ENCODE results near the gene KIF22.
"Not testable (repeated sequence)": the region's sequence is repeated elsewhere in the genome, so short reads cannot be mapped to it uniquely, and the experiment has no call there.

The KIF22 gene

DNA sequence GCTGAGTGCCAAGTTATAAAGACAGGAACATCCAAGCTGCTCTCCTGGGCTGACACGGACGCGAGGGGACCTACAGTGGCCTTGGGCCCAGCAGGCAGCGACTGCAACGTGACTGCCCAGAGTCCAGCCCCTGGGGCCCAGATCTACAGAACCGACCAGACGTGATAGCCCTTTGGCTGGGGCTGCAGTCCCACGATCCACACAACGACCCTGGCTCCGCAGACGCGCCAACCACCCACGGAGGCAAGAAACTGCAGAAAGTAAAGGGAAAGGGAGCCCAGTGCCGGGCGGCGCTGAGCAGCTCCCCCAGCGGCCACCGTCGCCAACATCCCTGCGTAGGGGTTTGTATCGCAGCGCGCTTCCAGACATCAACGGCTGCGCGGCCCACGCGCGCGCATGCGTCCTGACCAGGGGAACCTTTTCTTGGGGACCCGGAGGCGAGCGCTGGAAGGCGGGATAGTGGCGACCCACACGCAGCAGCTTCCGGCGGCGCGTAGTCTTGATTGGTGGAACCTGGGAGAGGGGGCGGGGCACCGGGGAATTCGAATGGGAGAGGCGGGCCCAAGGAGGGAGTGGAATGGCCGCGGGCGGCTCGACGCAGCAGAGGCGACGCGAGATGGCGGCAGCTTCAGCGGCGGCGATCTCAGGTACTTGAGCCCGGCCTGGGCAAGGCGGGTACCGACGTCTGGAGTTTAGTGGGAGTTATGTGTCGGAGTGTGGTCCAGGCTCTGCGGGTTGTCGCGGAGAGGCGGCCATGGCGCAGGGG, at the start of gene KIF22:
Gene KIF22 (plus strand): TSS at position 569 of the 766 bp plus-strand sequence. CDS start 9 bp downstream, at position 578.
- peak; percentile 94 to 99 for DNase-seq

DNA sequence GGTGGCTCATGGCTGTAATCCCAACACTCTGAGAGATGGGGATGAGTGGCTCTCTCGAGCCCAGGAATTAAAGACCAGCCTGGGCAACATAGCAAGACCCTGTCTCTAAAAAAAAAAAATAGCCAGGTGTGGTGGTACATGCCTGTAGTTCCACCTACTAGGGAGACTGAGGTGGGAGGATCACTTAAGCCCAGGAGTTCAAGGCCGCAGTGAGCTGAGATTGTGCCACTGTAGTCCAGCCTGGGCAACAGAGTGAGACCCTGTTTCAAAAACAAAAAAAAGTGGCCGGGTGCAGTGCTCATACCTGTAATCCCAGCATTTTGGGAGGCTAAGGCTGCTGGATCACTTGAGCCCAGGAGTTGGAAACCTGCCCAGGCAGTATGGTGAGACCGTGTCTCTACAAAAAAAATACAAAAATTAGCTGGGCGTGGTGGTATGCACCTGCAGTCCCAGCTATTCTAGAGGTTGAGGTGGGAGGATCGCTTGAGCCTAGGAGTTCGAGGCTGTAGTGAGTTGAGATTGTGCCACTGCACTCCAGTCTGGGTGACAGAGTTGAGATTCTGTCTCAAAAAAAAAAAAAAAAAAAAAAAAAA, 47.8 kb upstream of the KIF22 start:
- DNase-seq: no peak

DNA sequence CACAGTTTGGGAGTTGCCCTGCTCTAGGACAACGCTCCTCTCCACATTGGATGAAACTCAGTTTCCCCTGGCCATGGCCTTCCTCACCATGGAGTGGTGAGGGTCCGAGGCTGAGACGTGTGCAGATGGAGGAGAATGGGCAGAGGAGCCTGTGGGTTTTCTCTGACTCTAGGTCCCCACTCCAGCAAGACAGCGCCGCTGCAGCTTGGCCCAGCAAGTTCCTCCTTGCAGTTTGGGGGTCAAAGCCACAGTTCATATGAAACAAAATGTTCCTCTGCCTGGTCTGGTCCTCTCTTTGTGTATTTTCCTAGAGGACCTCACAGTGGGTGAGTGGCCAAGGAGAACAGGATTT, 47.1 kb upstream of the KIF22 start:
- DNase-seq: no peak

DNA sequence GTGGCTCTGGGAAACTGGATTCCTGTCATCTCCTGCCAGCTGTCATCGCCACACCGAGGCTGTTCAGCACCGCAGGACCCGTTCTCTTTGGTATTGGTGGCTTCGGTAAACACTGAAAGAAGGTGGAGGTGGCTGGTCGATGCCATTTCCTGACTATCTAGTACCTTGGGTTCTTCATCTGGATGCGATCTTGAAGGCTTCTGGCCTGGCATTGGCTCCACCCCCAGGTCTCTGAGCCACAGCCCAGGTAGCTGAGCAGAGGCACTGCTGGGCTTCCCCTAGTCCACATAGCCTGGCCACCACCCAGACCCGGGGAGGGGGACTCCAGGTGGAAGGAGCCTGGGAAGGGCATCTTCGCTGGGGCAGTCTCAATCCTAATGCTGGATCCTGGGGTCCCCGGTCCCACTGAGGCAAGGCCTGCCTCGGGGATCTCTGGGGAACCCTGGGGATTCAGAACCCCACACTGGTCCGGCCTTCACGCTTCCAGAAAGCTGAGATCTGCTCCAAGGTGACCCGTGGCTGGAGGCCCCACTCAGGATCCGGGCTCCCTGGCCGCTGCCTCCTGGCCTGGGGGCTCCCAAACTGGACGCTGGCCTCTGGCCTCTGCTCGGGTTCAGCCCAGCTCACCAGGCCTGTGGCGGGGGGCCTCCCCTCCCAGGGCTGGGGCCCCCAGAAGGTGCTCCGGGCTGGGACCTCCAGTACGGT, 46.6 kb upstream of the KIF22 start:
- no peak for DNase-seq

DNA sequence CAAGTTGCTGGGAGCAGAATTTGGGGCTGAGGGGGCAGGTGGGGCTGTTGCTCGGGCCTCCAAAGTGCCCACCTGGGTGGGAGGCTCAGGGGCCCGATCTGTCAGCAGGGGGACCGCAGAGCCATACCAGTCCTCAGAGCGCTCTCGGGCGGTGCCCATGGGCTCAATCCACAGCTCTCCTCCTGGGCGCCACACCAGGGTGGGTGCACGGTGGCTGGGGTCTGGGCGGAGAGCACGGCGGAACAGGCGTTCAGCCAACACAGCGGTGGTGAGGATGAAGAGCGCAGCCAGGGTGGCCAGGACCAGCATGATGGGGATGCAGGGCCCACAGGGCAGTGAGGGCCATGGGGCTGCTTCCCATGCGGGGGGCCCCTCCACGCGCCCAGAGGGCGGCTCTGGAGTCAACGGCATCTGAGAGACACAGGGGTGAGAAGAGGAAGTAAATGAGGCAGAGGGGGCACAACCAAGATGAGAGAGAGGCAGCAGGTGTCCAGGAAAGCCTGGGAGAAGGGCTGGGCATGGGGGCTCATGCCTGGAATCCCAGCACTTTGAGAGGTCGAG, 45.9 kb upstream of the KIF22 start:
- DNase-seq: no peak

DNA sequence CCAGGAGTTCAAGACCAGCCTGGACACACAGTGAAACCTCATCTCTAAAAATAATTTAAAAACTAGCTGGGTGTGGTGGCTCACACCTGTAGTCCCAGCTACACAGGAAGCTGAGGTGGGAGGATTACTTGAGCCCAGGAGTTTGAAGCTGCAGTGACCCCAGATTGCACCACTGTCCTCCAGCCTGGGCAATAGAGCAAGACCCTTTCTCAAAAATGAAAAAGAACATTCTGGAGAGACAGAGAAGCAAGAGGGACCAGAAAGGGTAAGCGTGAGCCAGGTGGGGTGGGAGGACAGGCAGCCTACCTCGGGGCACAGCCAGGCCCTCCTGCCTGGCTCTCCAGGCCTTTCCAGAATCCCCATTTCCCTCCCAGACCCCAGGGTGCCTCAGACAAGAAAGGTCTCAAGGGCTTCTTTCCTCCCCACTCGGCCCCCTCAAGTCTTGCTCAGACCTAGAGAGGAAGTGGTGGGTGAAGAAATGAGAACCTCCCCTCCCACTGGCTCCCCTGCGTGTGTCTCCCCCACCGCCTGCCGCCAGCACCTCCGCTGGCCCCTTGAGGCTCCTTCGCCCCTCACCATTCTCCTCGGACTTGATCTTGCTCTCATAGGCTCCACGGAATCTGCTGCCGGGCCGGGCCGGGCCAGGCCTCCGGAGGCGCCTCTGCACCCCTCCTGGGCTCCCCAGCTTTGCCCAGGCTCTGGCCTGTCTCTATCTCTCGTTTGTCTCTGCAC, 45.3 kb upstream of the KIF22 start:
- no peak for DNase-seq

DNA sequence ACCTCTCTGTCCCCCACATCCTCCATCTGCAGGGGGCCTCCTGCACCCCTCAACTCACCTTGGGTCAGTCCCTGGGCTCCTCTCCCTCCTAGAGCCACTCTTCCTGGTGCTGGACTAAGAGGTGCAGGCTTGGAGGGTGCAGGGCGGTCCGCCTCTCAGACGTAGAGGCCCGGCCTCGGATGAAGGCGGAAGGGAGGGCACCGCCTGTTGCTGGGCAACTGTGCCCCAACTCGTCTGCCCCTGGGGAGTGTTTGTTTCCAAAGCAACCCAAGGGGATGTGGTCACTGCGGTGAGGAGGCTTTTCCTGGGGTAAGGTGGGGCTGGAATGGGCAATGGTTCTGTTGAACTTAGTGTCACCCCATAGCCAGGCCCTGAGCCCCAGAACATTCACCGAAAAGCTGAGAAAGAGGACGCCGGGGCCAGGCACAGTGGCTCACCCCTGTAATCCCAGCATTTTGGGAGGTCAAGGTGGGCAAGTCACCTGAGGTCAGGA, 44.7 kb upstream of the KIF22 start, which contains the start of gene C16orf54:
Gene C16orf54 (minus strand): TSS at position 138 of the 493 bp plus-strand sequence. CDS start 1,039 bp downstream, outside the sequence.
- peak in 1 of 2 experiments; percentile 24 for DNase-seq

DNA sequence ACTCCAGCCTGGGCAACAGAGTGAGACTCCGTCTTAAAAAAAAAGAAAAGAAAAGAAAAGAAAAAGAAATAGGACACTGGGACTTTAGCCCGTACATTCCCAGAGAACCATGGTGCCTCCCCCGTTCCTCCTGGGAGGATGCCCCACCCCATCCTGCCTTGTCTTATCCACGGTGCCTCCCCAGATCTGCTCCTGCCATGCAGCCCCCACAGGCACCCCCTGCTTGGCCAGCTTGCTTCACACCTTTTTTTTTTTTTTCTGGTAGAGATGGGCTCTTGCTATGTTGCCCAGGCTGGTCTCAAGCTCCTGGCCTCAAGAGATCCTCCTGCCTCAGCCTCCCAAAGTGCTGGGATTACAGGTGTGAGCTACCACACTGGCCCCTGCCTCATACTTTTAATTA, 44.0 kb upstream of the KIF22 start:
- DNase-seq: not testable (repeated sequence)

DNA sequence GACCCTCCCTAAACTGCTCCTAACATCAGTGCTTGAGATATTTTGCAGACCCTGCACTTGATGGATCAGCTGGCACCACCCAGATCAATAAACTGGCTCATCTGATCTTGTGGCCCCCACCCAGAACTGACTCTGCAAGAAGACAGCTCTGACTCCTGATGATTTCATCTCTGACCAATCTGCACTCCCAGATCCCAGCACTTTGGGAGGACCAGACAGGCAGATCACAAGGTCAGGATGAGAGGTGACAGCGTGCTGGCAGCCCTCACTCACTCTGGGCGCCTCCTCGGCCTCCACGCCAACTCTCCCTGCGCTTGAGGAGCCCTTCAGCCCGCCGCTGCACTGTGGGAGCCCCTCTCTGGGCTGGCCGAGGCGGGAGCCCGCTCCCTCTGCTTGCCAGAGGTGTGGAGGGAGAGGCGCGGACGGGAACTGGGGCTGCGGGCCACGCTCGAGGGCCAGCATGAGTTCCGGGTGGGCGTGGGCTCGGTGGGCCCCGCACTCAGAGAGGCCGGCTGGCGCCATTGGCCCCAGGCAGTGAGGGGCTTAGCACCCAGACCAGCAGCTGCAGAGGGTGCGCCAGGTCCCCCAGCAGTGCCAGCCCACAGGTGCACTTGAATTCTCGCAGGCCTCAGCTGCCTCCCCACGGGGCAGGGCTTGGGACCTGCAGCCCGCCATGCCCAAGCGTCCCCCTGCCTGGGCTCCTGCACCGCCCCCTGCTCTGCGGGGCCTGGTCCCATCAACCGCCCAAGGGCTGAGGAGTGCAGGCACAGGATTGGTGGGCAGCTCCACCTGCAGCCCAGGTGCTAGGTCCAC, 42.4 kb upstream of the KIF22 start:
- no peak for DNase-seq

DNA sequence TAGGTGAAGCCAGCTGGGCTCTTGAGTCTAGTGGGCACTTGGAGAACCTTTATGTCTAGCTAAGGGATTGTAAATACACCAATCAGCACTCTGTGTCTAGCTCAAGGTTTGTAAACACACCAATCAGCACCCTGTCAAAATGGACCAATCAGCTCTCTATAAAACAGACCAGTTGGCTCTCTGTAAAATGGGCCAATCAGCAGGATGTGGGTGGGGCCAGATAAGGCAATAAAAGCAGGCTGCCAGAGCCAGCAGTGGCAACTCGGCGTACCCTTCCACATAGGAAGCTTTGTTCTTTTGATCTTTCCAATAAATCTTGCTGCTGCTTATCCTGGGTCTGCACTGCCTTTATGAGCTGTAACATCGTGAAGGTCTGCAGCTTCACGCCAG, 41.8 kb upstream of the KIF22 start:
- not testable (repeated sequence) for DNase-seq

DNA sequence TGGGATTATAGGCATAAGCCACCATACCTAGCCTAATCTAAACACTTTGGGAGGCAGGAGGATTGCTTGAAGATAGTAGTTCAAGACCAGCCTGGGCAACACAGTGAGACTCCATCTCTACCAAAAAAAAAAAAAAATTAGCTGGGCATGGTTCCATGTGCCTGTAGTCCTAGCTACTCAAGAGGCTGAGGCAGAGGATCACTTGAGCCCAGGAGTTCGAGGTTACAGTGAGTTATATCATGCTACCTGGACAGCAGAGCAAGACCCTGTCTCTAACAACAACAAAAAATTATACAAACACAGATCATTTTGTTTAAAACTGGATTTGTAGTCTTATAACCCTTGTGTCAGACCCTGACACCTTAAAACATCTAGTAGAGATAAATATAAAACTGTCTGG, 37.0 kb upstream of the KIF22 start:
- no peak for DNase-seq

DNA sequence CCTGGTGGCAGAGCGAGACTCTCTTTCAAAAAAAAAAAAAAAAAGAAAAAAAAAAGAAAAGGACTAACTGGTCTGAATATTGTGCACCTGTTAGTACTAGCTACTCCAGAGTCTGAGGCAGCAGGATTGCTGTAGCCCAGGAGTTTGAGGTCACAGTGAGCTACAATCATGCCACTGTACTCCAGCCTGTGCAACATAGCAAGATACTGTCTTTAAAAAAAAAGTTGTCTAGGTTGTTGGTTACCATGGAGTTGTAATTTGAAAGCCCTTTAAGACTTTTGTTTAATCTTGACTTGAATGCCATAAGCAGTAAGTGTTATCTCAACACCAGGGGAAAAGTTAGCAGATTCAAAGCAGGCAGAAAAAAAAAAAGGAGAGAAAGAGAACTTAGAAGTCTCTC, 33.9 kb upstream of the KIF22 start:
- DNase-seq: no peak

DNA sequence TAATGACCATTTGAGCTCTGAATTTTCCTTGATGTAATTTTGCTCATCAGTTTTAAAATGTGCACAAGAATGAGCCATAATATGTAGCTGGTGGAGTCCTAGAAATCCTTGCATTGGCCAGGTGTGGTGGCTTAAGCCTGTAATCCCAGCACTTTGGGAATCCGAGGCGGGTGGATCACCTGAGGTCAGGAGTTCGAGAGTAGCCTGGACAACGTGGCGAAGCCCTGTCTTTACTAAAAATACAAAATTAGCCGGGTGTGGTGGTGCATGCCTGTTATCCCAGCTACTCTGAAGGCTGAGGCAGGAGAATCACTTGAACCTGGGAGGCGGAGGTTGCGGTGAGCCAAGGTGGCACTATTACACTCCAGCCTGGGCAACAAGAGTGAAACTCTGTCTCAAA, 33.5 kb upstream of the KIF22 start:
- DNase-seq: not testable (repeated sequence)

DNA sequence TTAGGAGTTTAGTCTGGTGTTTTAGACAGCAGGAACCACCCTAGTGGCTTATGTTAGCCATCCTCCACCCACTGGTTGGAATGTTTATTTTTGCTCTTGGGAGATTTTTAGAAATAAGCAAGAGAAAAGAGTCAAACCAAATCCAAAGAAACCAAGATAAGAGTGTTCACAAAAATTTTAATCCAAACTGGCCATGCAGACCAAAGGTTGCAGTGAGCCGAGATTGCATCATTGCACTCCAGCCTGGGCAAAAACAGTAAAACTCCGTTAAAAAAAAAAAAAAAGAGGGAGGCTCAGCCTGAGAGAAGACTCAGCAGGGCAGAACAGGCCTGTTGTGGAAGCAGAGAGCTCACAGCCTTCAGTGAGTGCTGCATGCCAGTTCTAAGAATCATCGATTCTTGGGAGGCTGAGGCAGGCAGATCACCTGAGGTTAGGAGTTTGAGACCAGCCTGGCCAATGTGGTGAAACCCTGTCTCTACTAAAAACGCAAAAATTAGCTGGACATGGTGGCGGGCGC, 32.5 kb upstream of the KIF22 start:
- DNase-seq: no peak

DNA sequence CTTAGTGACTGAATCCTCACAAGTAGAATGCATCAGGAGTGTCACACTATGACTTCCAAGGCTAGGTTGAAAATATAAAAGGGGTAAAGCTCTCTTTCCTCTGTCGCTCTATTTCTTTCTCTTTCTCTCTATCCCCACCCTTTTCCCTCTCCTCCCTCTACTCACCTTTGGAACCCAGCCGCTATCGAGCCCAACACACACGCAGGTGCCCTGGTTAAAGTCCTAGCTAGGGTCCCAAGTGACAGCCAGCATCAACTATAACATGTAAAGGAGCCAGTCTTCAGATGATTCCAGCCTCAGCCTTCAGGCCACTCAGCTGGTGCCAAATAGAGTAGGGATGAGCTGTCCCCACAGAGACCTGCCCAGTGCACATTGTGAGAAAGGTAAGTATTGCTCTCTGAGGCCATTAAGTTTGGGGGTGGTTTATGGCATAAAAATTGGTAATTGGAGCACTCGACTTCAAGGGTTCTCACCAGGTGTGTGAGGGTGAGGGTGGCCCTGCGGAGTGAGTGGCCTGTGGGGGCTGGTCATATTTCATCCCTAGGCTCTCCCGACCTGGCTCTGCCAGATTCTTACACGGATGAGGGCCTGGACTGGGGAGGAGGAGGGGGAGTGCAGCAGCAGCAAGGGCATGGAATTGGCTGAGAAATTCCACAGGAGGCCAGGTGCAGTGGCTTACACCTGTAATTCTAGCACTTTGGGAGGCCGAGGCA, 29.8 kb upstream of the KIF22 start:
- no peak for DNase-seq

DNA sequence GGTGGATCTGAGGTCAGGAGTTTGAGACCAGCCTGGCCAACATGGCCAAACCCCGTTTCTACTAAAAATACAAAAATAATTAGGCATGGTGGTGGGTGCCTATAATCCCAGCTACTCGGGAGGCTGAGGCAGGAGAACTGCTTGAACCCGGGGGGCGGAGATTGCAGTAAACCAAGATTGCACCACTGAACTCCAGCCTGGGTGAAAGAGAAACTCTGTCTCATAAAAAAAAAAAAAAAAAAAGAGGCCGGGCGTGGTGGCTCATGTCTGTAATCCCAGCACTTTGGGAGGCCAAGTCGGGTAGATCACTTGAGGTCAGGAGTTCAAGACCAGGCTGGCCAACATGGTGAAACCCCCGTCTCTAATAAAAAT, 29.3 kb upstream of the KIF22 start:
- DNase-seq: not testable (repeated sequence)

DNA sequence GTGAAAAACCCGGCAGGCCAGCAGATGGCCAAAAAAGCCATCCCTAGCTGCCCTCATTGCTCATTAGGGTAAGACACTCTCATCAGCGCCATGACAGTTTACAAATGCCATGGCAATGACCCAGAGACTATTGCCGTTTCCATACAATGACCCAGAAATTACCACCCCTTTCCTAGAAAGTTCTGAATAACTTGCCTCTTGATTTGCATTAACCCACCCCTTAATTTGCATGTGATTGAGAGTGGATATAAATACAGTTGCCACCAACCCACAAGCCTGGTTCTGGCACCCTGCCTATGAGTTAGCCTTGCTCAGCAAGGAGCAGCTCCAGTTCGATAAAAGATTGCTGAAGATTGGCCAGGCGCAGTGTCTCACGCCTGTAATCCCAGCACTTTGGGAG, 28.7 kb upstream of the KIF22 start:
- peak; percentile 62 to 78 for DNase-seq

DNA sequence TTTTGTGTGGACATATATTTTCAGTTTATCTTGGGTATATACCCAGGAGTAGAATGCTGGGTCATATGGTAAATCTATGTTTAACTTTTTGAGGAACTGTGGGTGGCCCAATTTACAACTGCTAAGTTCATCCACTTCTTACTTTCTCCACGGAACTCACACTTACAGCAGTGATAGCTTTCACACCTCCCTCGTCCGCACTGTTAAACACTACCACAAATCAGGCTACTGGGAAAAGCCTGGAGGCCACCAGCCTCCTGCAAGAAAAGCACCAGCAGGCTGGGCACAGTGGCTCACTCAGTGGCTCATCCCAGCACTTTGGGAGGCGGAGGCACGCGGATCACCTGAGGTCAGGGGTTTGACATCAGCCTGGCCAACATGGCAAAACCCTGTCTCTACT, 27.2 kb upstream of the KIF22 start:
- no peak for DNase-seq

DNA sequence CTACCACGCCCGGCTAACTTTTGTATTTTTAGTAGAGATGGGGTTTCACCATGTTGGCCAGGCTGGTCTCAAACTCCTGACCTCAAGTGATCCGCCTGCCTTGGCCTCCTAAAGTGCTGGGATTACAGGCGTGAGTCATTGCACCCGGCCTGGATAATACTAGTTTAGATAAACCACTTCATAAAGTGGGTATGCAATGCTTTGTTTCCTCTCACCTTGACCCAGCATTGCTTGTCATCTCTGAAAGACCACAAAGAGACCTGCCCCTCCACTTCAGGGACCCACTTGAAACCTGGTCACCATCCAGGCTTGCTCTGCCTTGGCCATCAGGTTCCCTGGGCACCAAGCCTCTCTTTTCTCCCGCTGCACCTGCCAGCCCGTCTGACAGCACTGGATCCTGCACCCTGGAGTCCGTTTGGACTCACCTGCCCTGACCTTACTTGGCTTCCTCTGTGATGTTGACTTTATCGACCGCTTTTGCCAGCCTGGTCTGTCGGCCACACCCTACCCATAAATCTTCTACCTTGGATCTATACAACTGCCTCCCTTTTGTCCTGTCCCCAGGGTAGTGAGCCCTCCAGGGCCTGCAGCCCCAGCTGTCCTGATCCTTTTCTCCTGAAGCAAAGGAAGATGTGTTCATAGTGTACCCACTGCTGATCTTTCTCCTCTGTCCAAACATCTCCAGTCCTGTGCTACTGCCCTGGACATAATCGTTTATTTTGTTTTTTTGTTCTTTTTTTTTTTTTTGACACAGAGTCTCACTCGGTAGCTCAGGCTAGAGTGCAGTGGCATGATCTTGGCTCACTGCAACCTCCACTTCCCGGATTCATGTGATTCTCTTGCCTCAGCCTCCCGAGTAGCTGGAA, 25.2 kb upstream of the KIF22 start:
- DNase-seq: peak; percentile 60 to 73

DNA sequence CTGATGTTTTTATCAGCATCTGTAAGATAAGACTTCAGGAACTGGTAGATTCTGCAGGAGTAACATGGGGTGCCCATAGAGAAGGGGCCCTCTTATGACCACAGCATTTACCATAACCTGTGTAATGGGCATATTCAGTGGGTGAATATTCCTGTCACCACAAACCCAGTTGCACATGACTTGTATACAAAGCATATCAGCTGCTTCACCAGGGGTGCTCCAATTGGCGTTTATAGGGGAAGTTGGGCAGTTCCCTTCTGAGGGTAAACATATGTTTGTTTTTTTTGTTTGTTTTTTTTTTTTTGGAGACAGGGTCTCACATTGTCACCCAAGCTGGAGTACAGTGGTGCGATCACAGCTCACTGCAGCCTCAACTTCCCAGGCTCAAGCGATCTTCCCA, 24.0 kb upstream of the KIF22 start:
- DNase-seq: no peak

Data from NCI-H526 (cell line).